Epithelial cell of esophagus (primary cell): Measurements from ENCODE around the gene ZMIZ1.
A peak's percentile ranks its signal among the peaks of the same experiment; 100 is the strongest.

Source experiments
- DNase-seq: peaks from one replicate; pipeline ENCODE4 v3.0.0; 2010; ENCODE audit warnings: low read depth
- H3K4me3 ChIP-seq: 2 replicates; pipeline ENCODE4 v1.5.1; 2011; ENCODE audit warnings: mild to moderate bottlenecking, low read length, control low read depth
- CTCF ChIP-seq: IDR thresholded peaks from 2 replicates; pipeline ENCODE4 v1.5.1; 2011; ENCODE audit warnings: low read depth, mild to moderate bottlenecking, low read length, control low read depth, inconsistent platforms; ENCODE audit not compliant: insufficient read depth; ENCODE audit errors: missing control alignments

The ZMIZ1 gene

DNA sequence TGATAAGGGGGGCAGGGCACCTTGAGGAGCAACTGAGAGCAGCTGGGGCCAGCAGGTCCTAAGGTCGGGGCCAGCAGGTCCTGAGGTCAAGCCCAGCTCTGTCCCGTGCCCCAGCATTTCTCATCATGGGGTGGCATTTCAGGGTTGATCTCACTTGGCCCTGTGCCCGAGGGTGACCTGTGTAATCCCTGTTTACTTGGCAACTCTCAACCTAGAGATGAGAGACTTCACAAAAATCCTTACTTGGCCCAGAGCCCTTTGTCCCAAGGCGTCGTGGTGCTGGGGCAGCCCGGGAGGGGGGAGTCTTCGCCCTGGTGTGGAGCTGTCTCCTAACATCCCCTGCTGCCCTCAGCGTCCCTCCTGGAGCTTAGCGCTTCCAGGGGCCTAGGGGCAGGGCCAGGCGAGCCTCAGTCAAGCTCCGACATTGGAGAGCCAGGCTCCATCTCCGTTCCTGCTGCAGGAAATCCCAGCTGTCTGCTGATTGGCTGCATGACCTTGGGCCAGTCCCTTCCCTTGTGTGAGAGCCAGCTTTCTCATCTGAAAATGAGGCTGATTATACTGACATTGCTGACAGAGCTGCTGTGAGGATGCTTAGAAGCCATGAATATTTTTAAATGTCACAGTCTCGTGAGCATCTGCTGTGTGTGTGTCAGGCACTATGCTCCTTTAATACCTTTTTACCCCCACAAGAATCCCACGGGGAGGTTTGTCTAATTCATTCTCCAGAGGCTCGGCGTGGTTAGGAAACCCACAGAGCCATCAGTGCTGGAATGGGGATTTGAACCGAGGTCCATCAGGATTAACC lies 94.3 kb downstream of the ZMIZ1 start:
- H3K4me3 ChIP-seq: no peak overlapping the region
- DNase-seq: peak; percentile 60
- no peak for TF ChIP-seq CTCF

- DNase-seq: no peak
- H3K4me3 ChIP-seq: no peak overlapping the region
- no peak for TF ChIP-seq CTCF
Measured at GRCh38 chr10:79163666-79163975, 94.9 kb downstream of the ZMIZ1 start.

DNA sequence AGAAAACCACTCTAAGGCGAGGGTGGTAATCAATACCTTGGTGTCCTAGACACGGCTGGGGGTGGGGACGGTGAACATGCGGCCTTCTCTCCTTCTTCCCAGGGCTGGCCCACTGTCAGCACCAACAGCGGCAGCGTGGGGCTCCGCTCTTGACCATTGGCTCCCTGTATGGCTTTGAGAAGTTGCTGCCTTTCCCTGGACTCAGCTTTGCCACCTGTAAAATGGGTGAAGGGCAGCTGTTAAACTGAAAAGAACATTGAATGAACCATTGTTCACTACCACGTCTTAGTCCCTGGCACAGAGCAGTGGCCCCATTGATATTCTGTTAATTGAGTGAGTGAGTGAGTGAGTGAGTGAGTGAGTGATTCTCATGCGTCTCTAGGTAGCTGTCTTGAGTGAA lies 95.3 kb downstream of the ZMIZ1 start:
- no peak for DNase-seq
- H3K4me3 ChIP-seq: no peak overlapping the region
- TF ChIP-seq CTCF: no peak

GRCh38 chr10:79165070-79165778 lies 96.5 kb downstream of the ZMIZ1 start:
- no peak for TF ChIP-seq CTCF
- no peak for DNase-seq
- no peak overlapping the region for H3K4me3 ChIP-seq

- TF ChIP-seq CTCF: no peak
Measured at GRCh38 chr10:79166312-79166721, 97.6 kb downstream of the ZMIZ1 start.

DNA sequence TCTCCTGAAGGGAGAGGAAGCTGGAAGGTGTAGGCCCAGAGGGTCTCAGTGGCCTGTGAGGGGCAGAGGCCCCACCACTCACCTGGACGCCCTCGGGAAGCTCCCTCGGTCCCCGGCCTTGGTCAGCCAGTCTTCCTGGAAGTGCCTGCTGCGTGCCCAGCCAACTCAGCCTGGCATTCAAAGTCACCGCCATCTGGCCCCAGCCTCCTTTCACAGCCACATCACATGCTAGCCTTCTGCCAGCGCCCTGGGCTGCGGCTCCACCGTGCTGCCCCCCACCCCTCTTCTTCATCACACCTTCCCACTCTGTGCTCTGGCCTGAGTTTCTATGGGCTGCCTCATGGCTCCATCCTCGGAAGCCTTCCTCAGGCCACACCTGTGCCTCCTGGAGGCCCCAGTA lies 98.0 kb downstream of the ZMIZ1 start:
- H3K4me3 ChIP-seq: no peak overlapping the region
- TF ChIP-seq CTCF: no peak
- DNase-seq: no peak

More at GRCh38 chr10:79166312-79166721, 97.6 kb downstream of the ZMIZ1 start:
- no peak overlapping the region for H3K4me3 ChIP-seq
- DNase-seq: no peak

DNA sequence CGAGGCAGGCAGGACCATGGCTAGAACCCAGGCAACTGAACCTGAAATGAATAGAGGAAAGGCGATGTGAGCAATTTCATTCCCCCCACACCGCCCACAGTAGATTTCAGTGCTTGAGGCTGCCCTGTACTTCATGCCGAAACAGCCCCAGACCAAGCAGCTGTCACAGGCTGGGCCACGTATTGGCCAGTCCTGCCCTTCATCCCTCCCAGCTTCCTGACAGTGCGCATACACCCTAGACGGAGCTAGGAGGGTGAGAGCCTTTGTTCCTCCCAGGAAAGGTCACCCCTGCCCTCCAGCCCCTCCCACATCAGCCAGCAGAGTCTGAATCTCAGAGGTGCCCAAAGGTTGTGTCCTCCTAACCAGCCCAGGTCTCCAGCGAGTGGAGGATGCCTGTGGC lies 98.8 kb downstream of the ZMIZ1 start:
- TF ChIP-seq CTCF: no peak
- DNase-seq: no peak
- no peak overlapping the region for H3K4me3 ChIP-seq
